Astrocyte of the spinal cord (primary cell): Measurements from ENCODE around the gene CGAS.

ENCODE experiments used
- DNase-seq: peaks from one replicate; pipeline ENCODE4 v3.0.0; 2011; ENCODE audit warnings: low read depth, low spot score
- H3K4me3 ChIP-seq: 2 replicates; pipeline ENCODE4 v1.5.1; 2011; ENCODE audit warnings: low read depth, mild to moderate bottlenecking, low read length, moderate library complexity
- CTCF ChIP-seq: IDR thresholded peaks from 2 replicates; pipeline ENCODE4 v1.5.1; 2012; ENCODE audit warnings: low read depth, mild to moderate bottlenecking, low read length, inconsistent platforms
- in situ Hi-C: cut with HindIII; loops from 2 replicates; pipeline ENCODE4 v1.10.0; 2017; ENCODE audit warnings: low sequenced_read_pairs

CGAS gene

GRCh38 chr6:73452107-73452461 is at the start of gene CGAS:
TSS of gene CGAS (minus strand) at chr6:73452297. CDS start at chr6:73452181, 116 bp downstream.
- peak; percentile 49 for DNase-seq
- in situ Hi-C loops = no loop called here

GRCh38 chr6:73497915-73498314 is 45.8 kb upstream of the CGAS start:
- TF ChIP-seq CTCF = no peak
- in situ Hi-C loops = no loop called here
- no peak for DNase-seq
- H3K4me3 ChIP-seq = no peak overlapping the region

More at GRCh38 chr6:73452107-73452461, at the start of gene CGAS:
- TF ChIP-seq CTCF = no peak
- peak within 1 kb of the TSS; percentile 54 for H3K4me3 ChIP-seq

GRCh38 chr6:73491377-73491776 is 39.3 kb upstream of the CGAS start:
- H3K4me3 ChIP-seq = no peak overlapping the region
- no peak for TF ChIP-seq CTCF
- in situ Hi-C loops = no loop called here
- DNase-seq = no peak

GRCh38 chr6:73487473-73487872 is 35.4 kb upstream of the CGAS start:
- no peak overlapping the region for H3K4me3 ChIP-seq
- TF ChIP-seq CTCF = no peak
- DNase-seq = no peak
- in situ Hi-C loops = no loop called here

GRCh38 chr6:73484438-73484837 is 32.3 kb upstream of the CGAS start:
- no peak for DNase-seq
- H3K4me3 ChIP-seq = no peak overlapping the region
- no peak for TF ChIP-seq CTCF
- in situ Hi-C loops = no loop called here

- no peak for DNase-seq
- TF ChIP-seq CTCF = no peak
- in situ Hi-C loops = no loop called here
- H3K4me3 ChIP-seq = no peak overlapping the region
These were observed 29.9 kb upstream of the CGAS start for GRCh38 chr6:73481969-73482368.

GRCh38 chr6:73477407-73477806 is 25.3 kb upstream of the CGAS start:
- in situ Hi-C loops = no loop called here
- no peak overlapping the region for H3K4me3 ChIP-seq
- no peak for TF ChIP-seq CTCF
- DNase-seq = no peak
